HG02610 (cell line): ENCODE data around the gene RNF213.
"Not testable (repeated sequence)": the region's sequence is repeated elsewhere in the genome, so short reads cannot be mapped to it uniquely, and the experiment has no call there.

Experiments used
- ATAC-seq: cut with Tn5 transposase; IDR thresholded peaks from one replicate; pipeline ENCODE4 v1.9.1; 2021; ENCODE audit warnings: mild to moderate bottlenecking, moderate library complexity; ENCODE audit not compliant: unreplicated experiment

RNF213 gene

DNA sequence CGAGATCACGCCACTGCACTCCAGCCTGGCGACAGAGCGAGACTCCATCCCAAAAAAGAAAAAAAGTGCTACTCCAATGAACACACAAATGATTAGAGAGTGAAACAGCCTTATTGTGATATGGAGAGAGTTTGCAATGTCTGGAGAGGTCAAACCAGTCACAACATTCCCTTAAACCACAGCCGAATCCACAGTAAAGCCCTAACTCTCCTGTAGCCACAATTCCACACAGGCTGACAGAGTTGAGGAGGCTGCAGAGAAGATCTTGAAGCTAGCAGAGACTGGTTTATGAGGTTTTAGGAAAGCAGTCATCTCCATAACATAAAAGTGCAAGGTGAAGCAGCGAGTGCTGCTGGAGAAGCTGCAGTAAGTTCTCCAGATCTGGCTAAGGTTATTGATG is 6.7 kb downstream of the RNF213 start:
- no peak for ATAC-seq

DNA sequence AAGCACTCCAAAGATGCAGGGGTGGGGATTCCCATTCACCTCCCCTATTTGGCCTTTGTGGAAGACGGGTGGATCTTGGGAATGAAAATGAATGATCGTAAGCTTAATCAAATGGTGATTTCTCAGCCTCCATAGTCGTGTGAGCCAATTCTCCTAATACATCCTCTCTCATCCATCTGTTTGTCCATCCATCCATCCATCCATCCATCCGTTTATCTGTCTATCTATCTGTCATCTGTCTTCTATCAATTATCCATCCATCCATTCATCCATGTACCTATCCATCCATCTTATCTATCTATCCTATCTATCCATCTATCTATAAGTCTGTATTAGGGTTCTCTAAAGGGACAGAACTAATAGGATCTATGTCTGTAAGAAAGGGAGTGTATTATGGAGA is 7.8 kb downstream of the RNF213 start:
- ATAC-seq: no peak

- no peak for ATAC-seq
These were observed 8.8 kb downstream of the RNF213 start for GRCh38 chr17:80269405-80269807.

DNA sequence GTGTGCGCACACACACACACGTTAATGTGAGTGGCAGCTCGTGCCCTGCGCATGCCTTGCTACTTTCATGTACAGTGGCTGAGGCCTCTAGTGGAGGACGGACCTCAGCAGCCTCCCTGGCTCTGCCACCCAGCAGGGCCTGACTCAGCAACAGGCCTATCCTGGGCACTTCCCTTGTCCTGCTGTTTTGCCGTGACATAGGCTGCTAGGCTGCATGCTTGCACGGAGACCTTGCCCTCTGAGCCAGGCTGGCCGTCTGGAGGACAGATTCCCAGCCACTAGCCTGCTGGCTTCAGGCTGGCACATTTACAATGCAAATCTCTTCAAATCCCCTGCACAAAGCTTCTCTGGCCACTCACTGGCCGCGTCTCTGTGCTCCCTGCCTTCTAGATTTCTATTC is 9.5 kb downstream of the RNF213 start:
- no peak for ATAC-seq

DNA sequence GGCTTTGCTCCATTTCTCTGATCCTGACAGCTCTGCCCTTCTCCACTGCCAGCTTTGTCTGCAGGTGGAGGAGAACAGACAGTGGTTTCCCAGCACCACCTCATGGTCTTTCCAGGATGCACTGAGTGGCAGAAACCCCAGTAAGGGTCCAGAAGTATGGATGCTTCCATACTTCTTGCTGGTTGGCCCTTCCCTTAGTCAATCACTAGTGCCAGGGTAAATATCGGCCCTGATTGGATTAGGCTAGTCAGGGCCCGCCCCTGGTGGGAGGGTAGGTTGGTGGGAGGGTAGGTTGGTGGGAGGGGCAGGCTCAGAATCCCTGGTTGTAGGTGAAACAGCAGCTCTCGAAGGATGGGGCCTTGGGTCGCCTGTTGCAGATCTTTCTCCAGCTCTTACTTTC is 10.2 kb downstream of the RNF213 start:
- ATAC-seq: no peak

DNA sequence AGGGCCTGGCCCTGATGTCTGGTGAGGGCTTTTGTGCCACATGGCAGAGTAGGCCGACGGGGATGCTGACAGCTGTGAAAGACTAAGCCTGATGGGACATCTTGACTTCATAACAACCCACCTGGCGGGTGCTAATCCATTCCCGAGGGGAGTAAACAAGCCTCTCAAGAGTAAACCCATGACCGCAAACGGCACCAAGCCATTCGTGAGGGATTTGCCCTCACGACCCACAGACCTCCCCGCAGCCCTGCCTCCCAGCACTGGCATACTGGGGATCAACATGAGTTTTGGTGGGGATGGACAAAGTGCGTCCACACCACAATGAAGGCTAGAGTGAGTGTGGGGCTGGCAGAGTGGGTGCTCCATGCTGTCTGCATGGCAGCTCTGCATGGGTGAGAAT is 11.7 kb downstream of the RNF213 start:
- no peak for ATAC-seq

DNA sequence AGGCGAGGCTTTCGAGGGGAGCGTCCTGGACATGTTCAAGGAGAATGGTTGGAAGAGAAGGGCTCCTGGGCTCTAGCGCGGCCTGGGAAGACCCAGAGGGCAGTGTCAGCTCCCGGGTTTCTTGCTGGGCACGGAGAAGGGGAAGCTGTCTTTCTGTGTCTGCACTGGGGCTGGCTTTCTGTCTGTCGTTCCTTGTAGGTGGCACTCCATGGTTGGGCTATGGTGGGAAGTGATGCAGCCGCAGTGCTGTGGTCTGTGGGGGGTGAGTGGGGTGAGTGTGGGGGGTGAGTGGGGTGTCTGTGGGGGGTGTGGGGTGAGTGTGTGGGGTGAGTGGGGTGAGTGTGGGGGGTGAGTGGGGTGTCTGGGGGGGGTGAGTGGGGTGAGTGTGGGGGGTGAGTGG is 13.7 kb downstream of the RNF213 start:
- no peak for ATAC-seq

- ATAC-seq: no peak
These were observed 14.3 kb downstream of the RNF213 start for GRCh38 chr17:80274871-80275449.

- not testable (repeated sequence) for ATAC-seq
These were observed 15.2 kb downstream of the RNF213 start for GRCh38 chr17:80275857-80276256.

DNA sequence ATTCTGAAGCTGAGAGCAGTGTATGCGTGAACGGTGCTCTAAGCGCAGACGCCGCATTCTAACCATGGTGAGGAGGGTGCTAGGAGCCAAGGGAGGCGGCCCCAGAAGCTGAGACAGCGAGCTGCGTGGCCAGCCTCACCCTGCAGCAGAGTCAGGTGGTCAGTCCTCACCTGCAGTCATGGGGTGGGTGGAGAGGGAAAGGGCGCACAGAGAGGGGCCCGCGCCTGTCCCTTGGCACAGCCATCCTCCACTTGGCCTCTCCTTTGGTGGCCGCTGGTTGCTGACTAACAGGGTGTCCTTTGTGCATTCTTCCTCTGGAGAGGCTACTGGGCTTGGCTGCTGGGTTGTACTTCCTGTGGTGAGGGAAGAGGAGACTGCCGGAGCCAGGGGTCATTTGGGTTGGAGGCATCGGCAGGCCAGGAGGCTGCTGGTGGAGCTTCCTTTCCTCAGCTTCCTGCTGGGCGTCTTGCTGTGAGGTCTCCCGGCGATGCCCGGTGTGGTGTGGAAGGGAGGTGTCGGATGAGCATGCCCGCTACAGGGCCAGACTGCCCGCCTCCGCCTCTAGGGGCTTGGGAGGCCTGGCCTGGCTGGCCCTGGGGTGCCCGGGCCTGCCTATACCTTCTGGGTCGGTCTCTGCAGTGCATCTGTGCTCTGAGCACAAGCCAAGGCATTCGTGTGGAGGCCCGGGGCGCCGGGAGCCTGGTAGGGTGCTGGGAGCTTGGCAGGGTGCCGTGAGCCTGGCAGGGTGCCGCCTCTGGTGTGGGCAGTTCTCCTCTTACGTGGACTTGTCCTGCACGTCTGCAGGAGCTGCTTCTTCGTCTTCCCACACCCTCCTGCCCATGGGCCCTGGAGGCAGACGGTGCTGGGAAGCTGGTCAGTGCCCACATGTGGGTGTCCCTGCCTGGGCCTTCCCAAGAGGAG is 17.4 kb downstream of the RNF213 start:
- no peak for ATAC-seq

- ATAC-seq: no peak
These were observed 19.2 kb downstream of the RNF213 start for GRCh38 chr17:80279895-80280294.

DNA sequence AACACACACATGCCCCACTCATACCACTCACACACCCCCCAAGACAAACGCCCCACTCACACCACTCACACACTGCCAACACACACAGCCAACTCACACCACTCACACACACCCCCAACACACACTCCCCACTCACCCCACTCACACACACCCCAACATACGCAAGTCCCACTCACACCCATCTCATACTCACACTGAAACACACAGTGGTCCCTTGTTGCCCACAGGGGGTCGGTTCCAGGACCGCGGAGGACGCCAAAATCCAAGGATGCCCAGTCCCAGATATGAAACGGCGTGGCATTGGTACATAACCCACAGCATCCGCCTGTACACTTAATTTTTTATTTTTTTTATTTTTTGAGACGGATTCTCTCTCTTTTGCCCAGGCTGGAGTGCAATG is 20.9 kb downstream of the RNF213 start:
- no peak for ATAC-seq

DNA sequence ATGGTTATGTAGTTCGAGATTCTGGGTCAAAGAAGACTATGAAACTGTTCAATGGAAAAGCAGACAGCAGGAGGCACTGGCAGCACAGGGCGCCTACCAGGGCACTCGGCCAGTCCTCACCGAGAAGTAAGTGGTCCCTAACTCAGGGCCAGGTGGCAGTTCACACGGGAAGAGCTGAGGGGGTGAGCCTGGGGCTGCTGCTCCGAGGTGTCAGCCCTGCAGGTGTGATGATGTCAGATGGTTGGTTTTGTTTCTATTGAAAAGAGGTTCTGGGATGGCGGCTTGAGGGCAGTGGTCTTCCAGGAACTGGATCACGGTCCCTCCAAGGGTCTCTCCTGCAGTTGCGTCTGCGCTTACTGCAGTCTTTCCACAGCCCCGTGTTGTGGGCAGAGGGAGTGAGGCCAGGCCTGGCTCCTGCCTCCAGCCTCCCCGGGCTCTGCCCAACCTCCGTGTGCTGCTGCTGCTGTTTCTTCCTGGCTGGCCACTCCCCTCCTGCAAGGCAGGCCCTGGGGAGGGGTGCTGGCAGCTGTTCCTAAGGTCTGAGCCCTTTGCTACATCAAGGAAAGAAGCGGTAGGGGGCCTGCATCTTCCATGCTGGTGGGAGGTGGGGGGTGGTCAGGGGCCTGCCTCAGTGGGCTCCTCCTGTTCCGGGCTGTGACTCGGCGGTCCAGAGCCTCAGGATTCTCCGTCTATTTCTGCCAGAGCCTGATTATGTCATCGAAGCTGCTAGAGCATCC is 22.6 kb downstream of the RNF213 start:
- ATAC-seq: no peak

- no peak for ATAC-seq
These were observed 24.0 kb downstream of the RNF213 start for GRCh38 chr17:80284631-80285030.

GRCh38 chr17:80285237-80285920 is 24.7 kb downstream of the RNF213 start:
- ATAC-seq: no peak

DNA sequence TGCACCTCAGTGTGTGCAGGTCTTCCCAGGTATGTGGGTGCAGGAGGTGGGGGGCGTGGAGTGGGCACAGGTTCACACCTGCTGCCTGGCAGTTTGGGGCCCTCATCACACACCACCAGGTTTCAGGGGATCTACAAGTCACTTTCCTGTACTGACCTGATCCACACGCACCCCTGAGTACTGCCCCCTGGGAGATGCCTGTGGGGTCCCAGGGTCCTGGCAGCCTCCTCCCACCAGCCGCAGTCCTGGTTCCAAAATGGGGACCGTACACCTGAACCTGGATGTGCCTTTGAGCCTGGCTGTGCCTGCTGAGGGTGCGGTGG is 25.9 kb downstream of the RNF213 start:
- ATAC-seq: no peak

- no peak for ATAC-seq
These were observed 26.4 kb downstream of the RNF213 start for GRCh38 chr17:80287038-80287437.

DNA sequence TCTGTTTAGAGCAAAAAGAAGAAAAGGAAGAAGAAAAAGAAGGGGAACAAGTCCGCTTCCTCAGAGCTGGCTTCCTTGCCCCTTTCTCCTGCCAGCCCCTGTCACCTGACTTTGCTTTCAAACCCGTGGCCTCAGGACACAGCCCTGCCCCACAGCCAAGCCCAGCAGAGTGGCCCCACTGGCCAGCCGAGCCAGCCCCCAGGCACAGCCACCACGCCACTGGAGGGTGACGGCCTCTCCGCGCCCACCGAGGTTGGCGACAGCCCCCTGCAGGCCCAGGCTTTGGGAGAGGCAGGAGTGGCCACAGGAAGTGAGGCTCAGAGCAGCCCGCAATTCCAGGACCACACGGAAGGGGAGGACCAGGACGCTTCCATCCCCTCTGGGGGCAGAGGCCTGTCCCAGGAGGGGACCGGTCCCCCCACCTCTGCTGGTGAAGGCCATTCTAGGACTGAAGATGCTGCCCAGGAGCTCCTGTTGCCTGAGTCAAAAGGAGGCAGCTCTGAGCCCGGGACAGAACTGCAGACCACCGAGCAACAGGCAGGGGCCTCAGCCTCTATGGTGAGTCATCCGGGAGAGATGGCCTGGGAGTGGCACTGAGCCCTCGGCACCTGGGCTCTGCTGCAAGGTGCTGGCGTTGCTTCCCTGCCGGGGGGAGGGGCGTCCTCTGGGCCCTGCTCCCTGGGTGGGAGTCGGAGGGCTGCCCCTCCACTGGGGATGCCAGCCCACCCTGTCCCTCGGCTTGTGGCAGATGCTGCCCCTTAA is 27.3 kb downstream of the RNF213 start:
- no peak for ATAC-seq

- ATAC-seq: no peak
These were observed 29.0 kb downstream of the RNF213 start for GRCh38 chr17:80289616-80290015.

DNA sequence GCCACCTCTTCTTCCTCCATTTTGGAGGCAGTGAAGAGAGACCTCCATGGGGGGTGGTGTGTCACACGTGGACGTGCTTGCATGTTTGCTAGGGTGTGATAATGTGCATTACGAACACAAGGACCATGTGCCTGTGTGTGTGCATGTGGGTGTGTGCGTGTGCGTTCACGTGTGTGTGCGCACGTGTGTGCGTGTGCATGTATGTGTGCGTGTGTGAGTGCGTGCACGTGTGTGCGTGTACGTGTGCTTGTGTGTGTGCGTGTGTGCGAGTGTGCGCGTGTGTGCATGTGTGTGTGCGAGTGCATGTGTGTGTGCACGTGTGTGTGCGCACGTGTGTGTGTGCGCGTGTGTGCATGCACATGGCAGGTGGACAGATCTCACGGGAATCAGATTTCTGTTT is 29.5 kb downstream of the RNF213 start:
- ATAC-seq: no peak

GRCh38 chr17:80291260-80291659 is 30.6 kb downstream of the RNF213 start:
- ATAC-seq: no peak
